Epithelial cell of esophagus (primary cell): ENCODE data around the gene GBX2.
"Not testable (repeated sequence)": the region's sequence is repeated elsewhere in the genome, so short reads cannot be mapped to it uniquely, and the experiment has no call there.

Source experiments
- DNase-seq: peaks from one replicate; pipeline ENCODE4 v3.0.0; 2010; ENCODE audit warnings: low read depth
- H3K4me3 ChIP-seq: 2 replicates; pipeline ENCODE4 v1.5.1; 2011; ENCODE audit warnings: mild to moderate bottlenecking, low read length, control low read depth
- CTCF ChIP-seq: IDR thresholded peaks from 2 replicates; pipeline ENCODE4 v1.5.1; 2011; ENCODE audit warnings: low read depth, mild to moderate bottlenecking, low read length, control low read depth, inconsistent platforms; ENCODE audit not compliant: insufficient read depth; ENCODE audit errors: missing control alignments

GBX2 gene

GRCh38 chr2:236156095-236156859 is 11.9 kb downstream of the GBX2 start:
- no peak overlapping the region for H3K4me3 ChIP-seq
- TF ChIP-seq CTCF: no peak
- DNase-seq: no peak

- no peak for TF ChIP-seq CTCF
- DNase-seq: no peak
- no peak overlapping the region for H3K4me3 ChIP-seq
These were observed 12.8 kb downstream of the GBX2 start for GRCh38 chr2:236155406-236155805.

GRCh38 chr2:236146436-236146835 is 21.8 kb downstream of the GBX2 start:
- no peak overlapping the region for H3K4me3 ChIP-seq
- DNase-seq: no peak
- no peak for TF ChIP-seq CTCF

GRCh38 chr2:236143811-236144210 is 24.4 kb downstream of the GBX2 start:
- no peak for TF ChIP-seq CTCF
- DNase-seq: no peak

GRCh38 chr2:236141616-236142015 is 26.6 kb downstream of the GBX2 start:
- DNase-seq: not testable (repeated sequence)

More at GRCh38 chr2:236143811-236144210, 24.4 kb downstream of the GBX2 start:
- no peak overlapping the region for H3K4me3 ChIP-seq

GRCh38 chr2:236137066-236137465 is 31.1 kb downstream of the GBX2 start:
- no peak for TF ChIP-seq CTCF
- DNase-seq: no peak
- no peak overlapping the region for H3K4me3 ChIP-seq

More at GRCh38 chr2:236141616-236142015, 26.6 kb downstream of the GBX2 start:
- not testable (repeated sequence) for H3K4me3 ChIP-seq

GRCh38 chr2:236136538-236136937 is 31.6 kb downstream of the GBX2 start:
- H3K4me3 ChIP-seq: no peak overlapping the region
- no peak for TF ChIP-seq CTCF
- no peak for DNase-seq
